ENCODE measurements around the gene RPUSD1.

GRCh38 chr16:740764-741505 lies 47.2 kb downstream of the RPUSD1 start, which contains the start of gene CIAO3:
- TF ChIP-seq CTCF (IDR thresholded peaks at IDR 0.05) (peak; percentile 79), TEAD1 (CRISPR knock-in tag; IDR thresholded peaks at IDR 0.05) (peak; percentile 68; the same call in 1 of the 2 replicates), ELF4 (CRISPR knock-in tag; IDR thresholded peaks at IDR 0.05; ENCODE audit: low read depth) (no peak), ZSCAN18 (CRISPR knock-in tag; IDR thresholded peaks at IDR 0.05) (no peak), ZNF423 (CRISPR knock-in tag; IDR thresholded peaks at IDR 0.05) (peak; percentile 82)
- TF ChIP-seq, protein P1, sequence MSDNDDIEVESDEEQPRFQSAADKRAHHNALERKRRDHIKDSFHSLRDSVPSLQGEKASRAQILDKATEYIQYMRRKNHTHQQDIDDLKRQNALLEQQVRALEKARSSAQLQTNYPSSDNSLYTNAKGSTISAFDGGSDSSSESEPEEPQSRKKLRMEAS (CRISPR knock-in tag; IDR thresholded peaks at IDR 0.05), result peak; percentile 92
